ENCODE results near the gene CROCC. TPM values are rescaled to one million over a fixed set of nuclear protein-coding genes. Genes with fewer than 3 reads are reported as not detected.

The CROCC gene
- total RNA-seq, 1 donor from 2014 or later: 24.7 TPM

DNA sequence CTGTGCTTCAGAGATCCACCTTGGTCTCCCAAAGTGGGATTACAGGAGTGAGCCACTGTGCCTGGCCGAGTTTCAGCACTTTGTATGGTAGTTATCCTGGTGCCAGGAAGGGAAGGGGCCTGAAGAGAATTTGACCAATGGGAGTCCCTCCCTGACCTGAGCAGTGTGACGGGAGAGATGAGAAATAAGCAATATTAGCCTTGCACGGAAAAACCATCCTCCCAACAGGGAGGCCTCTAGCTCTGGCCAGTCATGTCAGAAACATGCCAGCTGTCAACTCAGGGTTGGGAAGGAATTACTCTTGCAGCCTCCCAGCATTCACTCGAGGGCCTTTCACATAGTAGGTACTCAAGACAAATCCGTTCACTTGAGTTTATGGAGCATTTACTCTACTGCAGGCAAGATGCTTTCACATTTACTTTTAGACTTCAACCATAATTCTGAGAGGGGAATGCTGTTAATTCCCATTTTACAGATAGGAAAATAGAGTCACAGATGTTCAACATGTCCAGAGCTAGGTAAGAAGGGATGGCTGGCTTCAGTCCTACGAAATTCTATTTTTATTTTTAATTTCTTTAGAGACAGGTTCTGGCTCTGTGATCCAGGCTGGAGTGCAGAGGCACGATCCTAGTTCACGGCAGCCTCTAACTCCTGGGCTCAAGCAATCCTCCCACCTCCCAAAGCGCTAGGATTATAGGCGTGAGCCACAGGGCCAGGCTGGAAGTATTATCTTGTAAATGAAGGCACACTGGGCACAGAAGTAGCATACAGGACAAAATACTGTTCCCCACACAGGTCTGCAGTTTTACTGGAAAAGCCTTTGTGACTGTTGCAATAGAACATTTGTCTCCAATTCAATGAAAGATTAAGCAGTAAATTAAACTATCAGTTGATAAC, 93.2 kb downstream of the CROCC start:
- Mint-ChIP-seq H3K27me3 (ENCODE audit: low read depth) (no peaks in the 10 kb centered on the region), H3K9me3 (ENCODE audit: low read depth) (no peaks in the 10 kb centered on the region), H3K27ac (ENCODE audit: unreplicated experiment) (no peak overlapping the region), H3K36me3 (ENCODE audit: low read depth) (peaks cover 7% of the 10 kb centered on the region), H3K4me1 (ENCODE audit: low read depth) (peaks cover 54% of the 10 kb centered on the region), H3K4me3 (ENCODE audit: unreplicated experiment) (no peak overlapping the region)
- TF ChIP-seq, protein P1, sequence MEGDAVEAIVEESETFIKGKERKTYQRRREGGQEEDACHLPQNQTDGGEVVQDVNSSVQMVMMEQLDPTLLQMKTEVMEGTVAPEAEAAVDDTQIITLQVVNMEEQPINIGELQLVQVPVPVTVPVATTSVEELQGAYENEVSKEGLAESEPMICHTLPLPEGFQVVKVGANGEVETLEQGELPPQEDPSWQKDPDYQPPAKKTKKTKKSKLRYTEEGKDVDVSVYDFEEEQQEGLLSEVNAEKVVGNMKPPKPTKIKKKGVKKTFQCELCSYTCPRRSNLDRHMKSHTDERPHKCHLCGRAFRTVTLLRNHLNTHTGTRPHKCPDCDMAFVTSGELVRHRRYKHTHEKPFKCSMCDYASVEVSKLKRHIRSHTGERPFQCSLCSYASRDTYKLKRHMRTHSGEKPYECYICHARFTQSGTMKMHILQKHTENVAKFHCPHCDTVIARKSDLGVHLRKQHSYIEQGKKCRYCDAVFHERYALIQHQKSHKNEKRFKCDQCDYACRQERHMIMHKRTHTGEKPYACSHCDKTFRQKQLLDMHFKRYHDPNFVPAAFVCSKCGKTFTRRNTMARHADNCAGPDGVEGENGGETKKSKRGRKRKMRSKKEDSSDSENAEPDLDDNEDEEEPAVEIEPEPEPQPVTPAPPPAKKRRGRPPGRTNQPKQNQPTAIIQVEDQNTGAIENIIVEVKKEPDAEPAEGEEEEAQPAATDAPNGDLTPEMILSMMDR (IDR thresholded peaks at IDR 0.05): no peak
- DNase-seq (ENCODE audit: low spot score): peak; percentile 19

DNA sequence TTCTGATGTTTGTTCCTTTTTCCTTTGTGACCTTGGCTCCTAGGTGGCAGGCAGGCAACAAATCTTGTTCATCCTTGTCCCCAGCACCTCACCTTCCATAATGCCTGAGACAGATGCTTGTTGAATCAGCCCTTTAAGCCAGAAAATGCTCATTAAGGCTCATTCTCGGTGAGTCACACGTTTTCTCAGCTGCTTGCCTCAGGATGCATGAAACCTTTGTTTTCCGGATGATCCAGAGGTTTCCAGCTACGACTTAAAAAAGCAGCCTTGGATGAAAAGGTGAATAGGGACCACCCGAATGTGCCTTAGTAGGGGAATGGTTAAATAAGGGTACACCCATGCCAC, 94.6 kb downstream of the CROCC start:
- DNase-seq (ENCODE audit: low spot score): no peak
- H3K27ac Mint-ChIP-seq (ENCODE audit: unreplicated experiment): peak overlapping the region; percentile 76
- no peaks in the 10 kb centered on the region for H3K27me3 Mint-ChIP-seq (ENCODE audit: low read depth)
- H3K36me3 Mint-ChIP-seq (ENCODE audit: low read depth): peaks cover 15% of the 10 kb centered on the region
- peaks cover 42% of the 10 kb centered on the region for H3K4me1 Mint-ChIP-seq (ENCODE audit: low read depth)
- H3K9me3 Mint-ChIP-seq (ENCODE audit: low read depth): no peaks in the 10 kb centered on the region
- H3K4me3 Mint-ChIP-seq (ENCODE audit: unreplicated experiment): no peak overlapping the region
- TF ChIP-seq, protein P1 (IDR thresholded peaks at IDR 0.05): no peak

- H3K4me1 Mint-ChIP-seq (ENCODE audit: low read depth): peaks cover 36% of the 10 kb centered on the region
- H3K9me3 Mint-ChIP-seq (ENCODE audit: low read depth): no peaks in the 10 kb centered on the region
- TF ChIP-seq, protein P1 (IDR thresholded peaks at IDR 0.05): no peak
- H3K27ac Mint-ChIP-seq (ENCODE audit: unreplicated experiment): no peak overlapping the region
- no peak for DNase-seq (ENCODE audit: low spot score)
- H3K27me3 Mint-ChIP-seq (ENCODE audit: low read depth): no peaks in the 10 kb centered on the region
- peaks cover 20% of the 10 kb centered on the region for H3K36me3 Mint-ChIP-seq (ENCODE audit: low read depth)
- H3K4me3 Mint-ChIP-seq (ENCODE audit: unreplicated experiment): no peak overlapping the region
Measured at GRCh38 chr1:17017435-17017834, 95.7 kb downstream of the CROCC start.

DNA sequence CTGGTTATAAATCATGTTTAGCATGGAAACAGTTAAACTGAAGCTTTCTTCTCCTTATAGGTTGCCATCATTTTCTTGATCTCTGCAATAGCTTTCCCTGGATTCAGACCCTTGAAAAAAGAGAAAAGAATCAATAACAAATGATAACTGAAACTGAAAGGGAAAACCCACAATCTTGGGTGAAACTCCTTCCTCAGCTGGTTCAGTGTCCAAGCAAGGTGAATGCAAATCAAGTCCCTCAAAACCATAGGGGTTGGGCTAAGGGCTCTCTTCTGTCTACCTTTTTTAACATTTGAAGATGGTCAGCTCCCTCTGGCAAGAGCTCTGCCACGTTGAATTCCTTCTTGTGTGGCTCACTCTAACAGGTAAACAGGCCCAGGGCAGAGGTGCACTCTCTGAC, 97.1 kb downstream of the CROCC start:
- peaks cover 29% of the 10 kb centered on the region for H3K36me3 Mint-ChIP-seq (ENCODE audit: low read depth)
- TF ChIP-seq, protein P1 (IDR thresholded peaks at IDR 0.05): no peak
- peaks cover 25% of the 10 kb centered on the region for H3K4me1 Mint-ChIP-seq (ENCODE audit: low read depth)
- no peak overlapping the region for H3K4me3 Mint-ChIP-seq (ENCODE audit: unreplicated experiment)
- DNase-seq (ENCODE audit: low spot score): no peak
- H3K27ac Mint-ChIP-seq (ENCODE audit: unreplicated experiment): no peak overlapping the region
- no peaks in the 10 kb centered on the region for H3K9me3 Mint-ChIP-seq (ENCODE audit: low read depth)
- no peaks in the 10 kb centered on the region for H3K27me3 Mint-ChIP-seq (ENCODE audit: low read depth)

GRCh38 chr1:17020502-17020901, 98.8 kb downstream of the CROCC start:
- Mint-ChIP-seq H3K27me3 (ENCODE audit: low read depth) (no peaks in the 10 kb centered on the region), H3K27ac (ENCODE audit: unreplicated experiment) (no peak overlapping the region), H3K9me3 (ENCODE audit: low read depth) (no peaks in the 10 kb centered on the region), H3K4me3 (ENCODE audit: unreplicated experiment) (no peak overlapping the region), H3K36me3 (ENCODE audit: low read depth) (peaks cover 36% of the 10 kb centered on the region), H3K4me1 (ENCODE audit: low read depth) (peaks cover 12% of the 10 kb centered on the region)
- DNase-seq (ENCODE audit: low spot score): no peak
- TF ChIP-seq, protein P1 (IDR thresholded peaks at IDR 0.05): no peak

Data from chondrocyte (in vitro differentiated cells).